Neural cell (in vitro differentiated cells): ENCODE results near the gene SFTPD. TPM values are rescaled to one million over a fixed set of nuclear protein-coding genes. Genes with fewer than 3 reads are reported as not detected.
"Not testable (repeated sequence)": the region's sequence is repeated elsewhere in the genome, so short reads cannot be mapped to it uniquely, and the experiment has no call there.

Experiments
- H2AFZ ChIP-seq: fragments of 200-600, 300-800 bp; sonication (generic), shearing (Covaris generic); 2 replicates; pipeline ENCODE4 v1.6.0; 2014; ENCODE audit warnings: low read depth, mild to moderate bottlenecking, antibody characterized with exemption, low read length, moderate library complexity
- H3F3A ChIP-seq: fragments of 200-600 bp; shearing (Covaris generic); 2 replicates; pipeline ENCODE4 v1.6.1; 2016; ENCODE audit warnings: mild to moderate bottlenecking, moderate library complexity, mixed read lengths, antibody characterized with exemption, low read length; ENCODE audit not compliant: insufficient read depth, poor library complexity, severe bottlenecking
- H3K27ac ChIP-seq: fragments of 200-600, 300-800 bp; sonication (generic), shearing (Covaris generic); 2 replicates; pipeline ENCODE4 v1.5.1; 2014; ENCODE audit warnings: mild to moderate bottlenecking, low read length, moderate library complexity
- H3K27me3 ChIP-seq: fragments of 300-800, 200-600 bp; sonication (generic), shearing (Covaris generic); 2 replicates; pipeline ENCODE4 v1.6.0; 2014; ENCODE audit warnings: mild to moderate bottlenecking, low read depth, low read length, moderate library complexity; ENCODE audit not compliant: insufficient read depth
- H3K36me3 ChIP-seq: fragments of 300-800, 200-600 bp; sonication (generic), shearing (Covaris generic); 2 replicates; pipeline ENCODE4 v1.5.1; 2014; ENCODE audit warnings: mild to moderate bottlenecking, antibody characterized with exemption, low read length, moderate library complexity; ENCODE audit not compliant: insufficient read depth
- H3K4me2 ChIP-seq: fragments of 300-800, 200-600 bp; sonication (generic), shearing (Covaris generic); 2 replicates; pipeline ENCODE4 v1.6.0; 2014; ENCODE audit warnings: mild to moderate bottlenecking, low read length
- H3K4me3 ChIP-seq: fragments of 300-800, 200-600 bp; sonication (generic), shearing (Covaris generic); 2 replicates; pipeline ENCODE4 v1.5.1; 2014; ENCODE audit warnings: mild to moderate bottlenecking, low read length, moderate library complexity
- H3K79me2 ChIP-seq: fragments of 200-600 bp; shearing (Covaris generic); replicated peaks from 2 replicates; pipeline ENCODE4 v1.6.0; 2014; ENCODE audit warnings: mild to moderate bottlenecking, low read length, moderate library complexity; ENCODE audit not compliant: insufficient read depth
- H3K9ac ChIP-seq: fragments of 300-800, 200-600 bp; sonication (generic), shearing (Covaris generic); 2 replicates; pipeline ENCODE4 v1.6.1; 2016; ENCODE audit warnings: mild to moderate bottlenecking, low read length, mixed read lengths
- H3K9me2 ChIP-seq: fragments of 200-600 bp; shearing (Covaris generic); 2 replicates; pipeline ENCODE4 v1.6.1; 2016; ENCODE audit warnings: mild to moderate bottlenecking, low read length, mixed read lengths; ENCODE audit not compliant: insufficient read depth
- H3K9me3 ChIP-seq: fragments of 200-600, 300-800 bp; sonication (generic), shearing (Covaris generic); 2 replicates; pipeline ENCODE4 v1.6.1; 2016; ENCODE audit warnings: mild to moderate bottlenecking, mixed run types, low read length, moderate library complexity, mixed read lengths
- H4K20me1 ChIP-seq: fragments of 200-600 bp; shearing (Covaris generic); 2 replicates; pipeline ENCODE4 v1.6.1; 2016; ENCODE audit warnings: mild to moderate bottlenecking, mixed run types; ENCODE audit not compliant: insufficient read depth
- EP300 ChIP-seq: fragments of 450-650 bp; conservative IDR thresholded peaks from 2 replicates; pipeline ENCODE4 v1.6.1; 2014; ENCODE audit warnings: antibody characterized with exemption, mild to moderate bottlenecking, moderate library complexity; ENCODE audit not compliant: poor library complexity, severe bottlenecking
- EZH2 ChIP-seq: fragments of 200-600, 300-800 bp; shearing (Covaris generic), sonication (generic); IDR thresholded peaks from 2 replicates; pipeline ENCODE4 v1.6.1; 2014; ENCODE audit warnings: antibody characterized with exemption, low read length, borderline replicate concordance, mild to moderate bottlenecking; ENCODE audit not compliant: insufficient read depth, poor library complexity, severe bottlenecking
- MXI1 ChIP-seq: fragments of 450-650 bp; conservative IDR thresholded peaks from 2 replicates; pipeline ENCODE4 v1.6.1; 2014; ENCODE audit warnings: antibody characterized with exemption, mild to moderate bottlenecking; ENCODE audit not compliant: poor library complexity, severe bottlenecking
- POLR2AphosphoS5 ChIP-seq: IDR thresholded peaks from 2 replicates; pipeline ENCODE4 v1.6.1; 2012
- RAD21 ChIP-seq: fragments of 450-650 bp; conservative IDR thresholded peaks from 2 replicates; pipeline ENCODE4 v1.6.1; 2014; ENCODE audit warnings: antibody characterized with exemption, mild to moderate bottlenecking, moderate library complexity
- SMC3 ChIP-seq: fragments of 450-650 bp; conservative IDR thresholded peaks from 2 replicates; pipeline ENCODE4 v1.6.1; 2014; ENCODE audit warnings: antibody characterized with exemption, mild to moderate bottlenecking, moderate library complexity; ENCODE audit not compliant: poor library complexity
- TAF1 ChIP-seq: IDR thresholded peaks from 2 replicates; pipeline ENCODE4 v1.6.1; 2012; ENCODE audit warnings: low read depth
- polyA plus RNA-seq: library from polyadenylated mRNA; depleted of rRNA; stranded (reverse); fragments of >200 nt; gene quantifications from 2 replicates; pipeline ENCODE4 v1.2.3, GENCODE V29; 2014
- TF ChIP-seq, protein P1 (sequence below): IDR thresholded peaks from 2 replicates; pipeline ENCODE4 v1.6.1; 2012; ENCODE audit warnings: borderline replicate concordance
- TF ChIP-seq, protein P2 (sequence below): fragments of 450-650 bp; IDR thresholded peaks from 2 replicates; pipeline ENCODE4 v1.5.1; 2014; ENCODE audit warnings: antibody characterized with exemption, mild to moderate bottlenecking, moderate library complexity; ENCODE audit not compliant: poor library complexity, severe bottlenecking

Gene SFTPD
- polyA plus RNA-seq, 1 donor from 2014 or later = 0.51 TPM

DNA sequence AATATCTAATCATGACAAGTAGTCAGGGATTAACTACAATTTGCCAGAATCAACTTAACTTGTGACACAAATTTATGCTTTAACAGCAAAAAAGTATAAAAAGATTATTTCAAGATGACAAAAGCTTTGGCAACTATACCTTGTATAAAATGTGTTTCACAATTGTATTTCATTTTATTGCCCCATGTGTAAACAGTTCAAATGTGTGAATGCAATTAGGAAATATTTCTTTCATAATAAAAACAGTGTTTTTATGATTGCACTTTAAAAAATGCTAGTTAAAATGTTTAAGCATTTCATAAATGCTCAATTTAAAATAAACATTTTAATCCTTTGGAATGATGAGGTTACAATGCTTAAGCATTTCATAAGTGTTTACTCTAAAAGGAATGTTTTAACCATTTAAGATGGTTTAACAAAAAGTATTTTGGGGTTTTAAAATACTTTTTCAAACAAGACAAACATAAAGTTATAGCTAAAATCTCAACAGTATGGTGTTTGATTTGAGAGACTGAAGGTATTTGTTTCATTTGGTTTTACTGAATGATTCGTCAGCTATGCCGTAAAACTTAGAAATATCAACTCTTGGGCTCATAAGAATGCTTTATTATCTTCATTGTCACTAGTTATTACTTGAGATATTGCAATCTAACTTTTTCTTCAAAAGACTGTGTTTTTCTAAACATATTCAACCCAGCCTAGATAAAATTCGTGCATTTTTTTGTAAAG lies 50.1 kb downstream of the SFTPD start:
- Histone ChIP-seq H3K27ac (no peak overlapping the region), H3K79me2 (no peaks in the 10 kb centered on the region), H3K27me3 (no peaks in the 10 kb centered on the region), H3K9ac (no peak overlapping the region), H3K4me2 (no peak overlapping the region), H2AFZ (no peak overlapping the region), H3F3A (no peaks in the 10 kb centered on the region), H3K36me3 (no peaks in the 10 kb centered on the region), H3K4me3 (no peak overlapping the region), H3K9me2 (no peaks in the 10 kb centered on the region), H3K9me3 (no peaks in the 10 kb centered on the region), H4K20me1 (no peaks in the 10 kb centered on the region)
- TF ChIP-seq EZH2 = no peak
- TF ChIP-seq, protein P1, sequence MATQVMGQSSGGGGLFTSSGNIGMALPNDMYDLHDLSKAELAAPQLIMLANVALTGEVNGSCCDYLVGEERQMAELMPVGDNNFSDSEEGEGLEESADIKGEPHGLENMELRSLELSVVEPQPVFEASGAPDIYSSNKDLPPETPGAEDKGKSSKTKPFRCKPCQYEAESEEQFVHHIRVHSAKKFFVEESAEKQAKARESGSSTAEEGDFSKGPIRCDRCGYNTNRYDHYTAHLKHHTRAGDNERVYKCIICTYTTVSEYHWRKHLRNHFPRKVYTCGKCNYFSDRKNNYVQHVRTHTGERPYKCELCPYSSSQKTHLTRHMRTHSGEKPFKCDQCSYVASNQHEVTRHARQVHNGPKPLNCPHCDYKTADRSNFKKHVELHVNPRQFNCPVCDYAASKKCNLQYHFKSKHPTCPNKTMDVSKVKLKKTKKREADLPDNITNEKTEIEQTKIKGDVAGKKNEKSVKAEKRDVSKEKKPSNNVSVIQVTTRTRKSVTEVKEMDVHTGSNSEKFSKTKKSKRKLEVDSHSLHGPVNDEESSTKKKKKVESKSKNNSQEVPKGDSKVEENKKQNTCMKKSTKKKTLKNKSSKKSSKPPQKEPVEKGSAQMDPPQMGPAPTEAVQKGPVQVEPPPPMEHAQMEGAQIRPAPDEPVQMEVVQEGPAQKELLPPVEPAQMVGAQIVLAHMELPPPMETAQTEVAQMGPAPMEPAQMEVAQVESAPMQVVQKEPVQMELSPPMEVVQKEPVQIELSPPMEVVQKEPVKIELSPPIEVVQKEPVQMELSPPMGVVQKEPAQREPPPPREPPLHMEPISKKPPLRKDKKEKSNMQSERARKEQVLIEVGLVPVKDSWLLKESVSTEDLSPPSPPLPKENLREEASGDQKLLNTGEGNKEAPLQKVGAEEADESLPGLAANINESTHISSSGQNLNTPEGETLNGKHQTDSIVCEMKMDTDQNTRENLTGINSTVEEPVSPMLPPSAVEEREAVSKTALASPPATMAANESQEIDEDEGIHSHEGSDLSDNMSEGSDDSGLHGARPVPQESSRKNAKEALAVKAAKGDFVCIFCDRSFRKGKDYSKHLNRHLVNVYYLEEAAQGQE = no peak
- TF ChIP-seq SMC3 = no peak
- TF ChIP-seq POLR2AphosphoS5 = no peak
- TF ChIP-seq, protein P2, sequence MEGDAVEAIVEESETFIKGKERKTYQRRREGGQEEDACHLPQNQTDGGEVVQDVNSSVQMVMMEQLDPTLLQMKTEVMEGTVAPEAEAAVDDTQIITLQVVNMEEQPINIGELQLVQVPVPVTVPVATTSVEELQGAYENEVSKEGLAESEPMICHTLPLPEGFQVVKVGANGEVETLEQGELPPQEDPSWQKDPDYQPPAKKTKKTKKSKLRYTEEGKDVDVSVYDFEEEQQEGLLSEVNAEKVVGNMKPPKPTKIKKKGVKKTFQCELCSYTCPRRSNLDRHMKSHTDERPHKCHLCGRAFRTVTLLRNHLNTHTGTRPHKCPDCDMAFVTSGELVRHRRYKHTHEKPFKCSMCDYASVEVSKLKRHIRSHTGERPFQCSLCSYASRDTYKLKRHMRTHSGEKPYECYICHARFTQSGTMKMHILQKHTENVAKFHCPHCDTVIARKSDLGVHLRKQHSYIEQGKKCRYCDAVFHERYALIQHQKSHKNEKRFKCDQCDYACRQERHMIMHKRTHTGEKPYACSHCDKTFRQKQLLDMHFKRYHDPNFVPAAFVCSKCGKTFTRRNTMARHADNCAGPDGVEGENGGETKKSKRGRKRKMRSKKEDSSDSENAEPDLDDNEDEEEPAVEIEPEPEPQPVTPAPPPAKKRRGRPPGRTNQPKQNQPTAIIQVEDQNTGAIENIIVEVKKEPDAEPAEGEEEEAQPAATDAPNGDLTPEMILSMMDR = no peak
- no peak for TF ChIP-seq MXI1
- no peak for TF ChIP-seq EP300
- no peak for TF ChIP-seq TAF1
- no peak for TF ChIP-seq RAD21

DNA sequence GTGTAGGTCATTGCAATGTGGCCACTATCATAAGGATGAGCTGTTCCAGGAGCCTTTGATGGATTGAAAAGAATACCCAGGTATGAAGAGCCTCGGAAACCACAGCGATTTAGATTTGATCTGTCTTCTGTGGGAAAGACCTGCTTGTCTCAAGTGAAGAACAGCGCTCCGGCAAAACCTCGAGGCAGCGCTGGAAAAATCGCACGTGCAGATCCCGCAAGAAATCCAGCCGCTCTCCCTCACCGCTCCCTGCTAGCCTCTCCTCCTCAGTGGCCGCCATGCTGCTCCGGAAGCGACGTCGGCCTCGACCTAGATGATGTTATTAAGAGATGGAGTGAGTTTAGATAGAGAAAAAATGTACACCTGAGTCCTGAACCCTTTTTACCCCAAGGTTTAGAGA lies 56.0 kb downstream of the SFTPD start:
- H3K27ac ChIP-seq, H3F3A ChIP-seq, H3K4me3 ChIP-seq, H3K4me2 ChIP-seq, H2AFZ ChIP-seq, H3K36me3 ChIP-seq, H3K9me2 ChIP-seq, H4K20me1 ChIP-seq, H3K79me2 ChIP-seq, H3K9me3 ChIP-seq, H3K9ac ChIP-seq, H3K27me3 ChIP-seq: not testable (repeated sequence)

DNA sequence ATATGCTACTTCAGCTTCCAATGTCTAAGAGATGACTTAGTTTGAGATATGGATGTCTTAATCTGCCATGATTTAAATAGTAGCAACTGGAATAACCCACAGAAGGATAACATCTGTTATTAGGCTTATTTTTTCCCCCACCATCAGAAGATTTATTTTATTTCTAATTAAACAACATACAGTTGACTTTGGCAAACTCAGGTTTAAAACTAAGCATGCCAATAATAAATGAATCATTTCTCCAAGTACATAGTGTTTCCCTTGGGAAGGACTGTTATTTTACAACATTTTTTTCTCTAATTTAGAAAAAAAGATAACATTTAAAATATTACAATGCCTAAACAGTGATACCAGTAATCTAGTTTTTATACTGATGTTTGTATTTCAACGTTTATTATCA lies 58.4 kb downstream of the SFTPD start:
- TF ChIP-seq POLR2AphosphoS5 (no peak), RAD21 (no peak), MXI1 (no peak), EP300 (no peak), SMC3 (no peak), EZH2 (no peak), TAF1 (no peak)
- TF ChIP-seq, protein P1 = no peak
- TF ChIP-seq, protein P2 = no peak
- Histone ChIP-seq H3K9ac (no peak overlapping the region), H3K9me3 (no peaks in the 10 kb centered on the region)

More for the DNA sequence above, 58.4 kb downstream of the SFTPD start:
- Histone ChIP-seq H3K27ac (no peak overlapping the region), H3K27me3 (no peaks in the 10 kb centered on the region), H3K4me3 (no peak overlapping the region), H3K79me2 (no peaks in the 10 kb centered on the region), H3K9me2 (no peaks in the 10 kb centered on the region), H3K36me3 (no peaks in the 10 kb centered on the region), H4K20me1 (no peaks in the 10 kb centered on the region), H2AFZ (no peak overlapping the region), H3K4me2 (no peak overlapping the region), H3F3A (no peaks in the 10 kb centered on the region)
